22Rv1 (cell line): Measurements from ENCODE around the gene POU4F3.

Experiments
- CTCF ChIP-seq: fragments of 450-650 bp; IDR thresholded peaks from 2 replicates; pipeline ENCODE4 v1.5.1; 2017; ENCODE audit warnings: mild to moderate bottlenecking
- ZFX ChIP-seq: fragments of 450-650 bp; IDR thresholded peaks from 2 replicates; pipeline ENCODE4 v1.6.1; 2017; ENCODE audit warnings: antibody characterized with exemption, borderline replicate concordance

- TF ChIP-seq CTCF (no peak), ZFX (no peak)
Observed at GRCh38 chr5:146339715-146340259, 1.1 kb downstream of the POU4F3 start.
